Measurements from ENCODE around the gene ABHD16B.
"Not testable (repeated sequence)": the region's sequence is repeated elsewhere in the genome, so short reads cannot be mapped to it uniquely, and the experiment has no call there.

Gene ABHD16B

DNA sequence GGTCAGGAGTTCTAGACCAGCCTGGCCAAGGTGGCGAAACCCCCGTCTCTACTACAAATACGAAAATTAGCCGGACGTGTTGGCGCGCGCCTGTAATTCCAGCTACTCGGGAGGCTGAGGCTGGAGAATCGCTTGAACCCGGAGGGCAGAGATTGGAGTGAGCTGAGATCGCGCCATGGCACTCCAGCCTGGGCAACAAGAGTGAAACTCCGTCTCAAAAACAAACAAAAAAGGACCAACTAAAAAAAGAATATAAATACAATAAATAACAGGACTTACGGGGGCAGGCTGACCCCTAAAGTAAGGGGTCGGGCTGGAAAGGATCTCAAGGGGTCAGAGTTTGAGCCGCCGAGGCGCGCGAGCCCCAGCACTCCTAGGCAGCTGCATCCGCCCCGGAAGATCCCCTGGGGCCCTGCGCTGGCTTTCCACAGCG lies 3.3 kb downstream of the ABHD16B start:
- Histone ChIP-seq H2BK5ac (ENCODE audit: low read length) (no peak overlapping the region), H2AK5ac (ENCODE audit: low read length) (no peak overlapping the region), H2BK120ac (ENCODE audit: low read depth, low read length) (no peak overlapping the region), H3K4me2 (ENCODE audit: low read length) (peak overlapping the region; percentile 19), H4K5ac (ENCODE audit: low read length) (no peak overlapping the region), H3K9ac (ENCODE audit: low read length) (peak overlapping the region; percentile 94), H3K56ac (ENCODE audit: low read length) (peak overlapping the region; percentile 89), H3K4me3 (ENCODE audit: low read length) (peak overlapping the region; percentile 82), H2BK15ac (replicated peaks; ENCODE audit: low read depth) (no peak overlapping the region), H3K27me3 (ENCODE audit: insufficient read depth, low read length, poor library complexity) (no peaks in the 10 kb centered on the region), H3K79me2 (ENCODE audit: control insufficient read depth, insufficient read depth, low read length) (peaks cover 22% of the 10 kb centered on the region), H3K4me1 (ENCODE audit: control insufficient read depth, low read depth, low read length) (no peaks in the 10 kb centered on the region), H4K8ac (ENCODE audit: low read depth, low read length) (peak overlapping the region; percentile 67), H3K79me1 (ENCODE audit: low read length) (peaks cover 14% of the 10 kb centered on the region), H3K27ac (ENCODE audit: low read depth, low read length) (peak overlapping the region; percentile 79), H3K36me3 (ENCODE audit: control insufficient read depth, insufficient read depth, low read length) (peaks cover 5% of the 10 kb centered on the region), H3K4ac (ENCODE audit: low read depth, low read length) (peak overlapping the region; percentile 28), H3K23ac (ENCODE audit: low read length) (no peak overlapping the region), H3K18ac (ENCODE audit: low read length) (peak overlapping the region; percentile 54)
- DNase-seq = no peak
- no CpG with 5 or more reads among the region's 25 CpGs for WGBS (ENCODE audit: extremely low coverage, insufficient coverage, low lambda C conversion rate)

DNA sequence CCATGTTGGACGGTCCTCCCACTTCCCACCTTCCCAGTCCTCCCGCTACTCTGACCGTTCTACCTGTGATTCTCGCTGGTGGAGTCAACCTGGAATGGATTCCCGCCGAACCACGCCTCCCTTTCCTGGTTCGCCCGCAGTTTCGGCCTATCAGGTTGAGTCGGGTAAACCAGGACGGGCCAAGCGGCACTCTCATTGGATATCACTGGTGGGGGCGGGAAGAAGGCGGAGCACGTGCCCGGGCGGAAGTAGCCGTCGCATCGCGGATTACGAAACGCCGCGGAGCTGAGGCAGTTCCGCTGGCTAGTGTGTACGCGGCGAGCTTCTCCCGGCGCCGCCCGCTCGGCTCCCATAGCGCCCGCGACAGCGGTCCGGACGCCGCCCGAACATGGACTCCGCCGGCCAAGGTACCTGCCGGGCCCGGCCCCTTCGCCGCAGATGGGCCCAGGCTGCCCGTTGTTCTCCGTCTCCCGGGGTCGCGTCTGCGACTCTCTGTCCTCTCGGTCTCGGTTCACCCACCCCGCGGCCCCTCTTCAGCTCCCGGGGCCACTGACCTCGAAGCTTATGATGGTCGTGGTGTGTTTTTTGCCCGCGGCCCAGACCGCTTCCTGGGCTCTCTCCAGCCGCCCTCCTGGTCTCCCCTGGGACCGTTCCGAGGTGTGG lies 3.8 kb downstream of the ABHD16B start, which contains the start of gene TPD52L2:
TSS of gene TPD52L2 (plus strand) at position 293 of the 663 bp plus-strand sequence. CDS start at position 389, 96 bp downstream.
- peaks cover 5% of the 10 kb centered on the region for H3K36me3 ChIP-seq (ENCODE audit: control insufficient read depth, insufficient read depth, low read length)
- peak within 1 kb of the TSS; percentile 79 for H3K27ac ChIP-seq (ENCODE audit: low read depth, low read length)
- H3K18ac ChIP-seq (ENCODE audit: low read length) = peak within 1 kb of the TSS; percentile 54
- no CpG with 5 or more reads among the region's 68 CpGs for WGBS (ENCODE audit: extremely low coverage, insufficient coverage, low lambda C conversion rate)
- peaks cover 14% of the 10 kb centered on the region for H3K79me1 ChIP-seq (ENCODE audit: low read length)
- H3K4me1 ChIP-seq (ENCODE audit: control insufficient read depth, low read depth, low read length) = no peaks in the 10 kb centered on the region
- H3K9ac ChIP-seq (ENCODE audit: low read length) = peak within 1 kb of the TSS; percentile 96
- H3K56ac ChIP-seq (ENCODE audit: low read length) = peak within 1 kb of the TSS; percentile 97
- no peak within 1 kb of the TSS for H2BK5ac ChIP-seq (ENCODE audit: low read length)
- peak within 1 kb of the TSS; percentile 45 for H2AK5ac ChIP-seq (ENCODE audit: low read length)
- peak within 1 kb of the TSS; percentile 91 for H3K4me2 ChIP-seq (ENCODE audit: low read length)
- peak; percentile 100 for DNase-seq
- H3K4ac ChIP-seq (ENCODE audit: low read depth, low read length) = peak within 1 kb of the TSS; percentile 72
- peak within 1 kb of the TSS; percentile 96 for H3K4me3 ChIP-seq (ENCODE audit: low read length)
- H2BK120ac ChIP-seq (ENCODE audit: low read depth, low read length) = no peak within 1 kb of the TSS
- peak within 1 kb of the TSS; percentile 94 for H3K23ac ChIP-seq (ENCODE audit: low read length)
- H3K79me2 ChIP-seq (ENCODE audit: control insufficient read depth, insufficient read depth, low read length) = peaks cover 22% of the 10 kb centered on the region
- H4K8ac ChIP-seq (ENCODE audit: low read depth, low read length) = peak within 1 kb of the TSS; percentile 67
- H4K5ac ChIP-seq (ENCODE audit: low read length) = no peak within 1 kb of the TSS
- no peaks in the 10 kb centered on the region for H3K27me3 ChIP-seq (ENCODE audit: insufficient read depth, low read length, poor library complexity)
- H2BK15ac ChIP-seq (replicated peaks; ENCODE audit: low read depth) = no peak within 1 kb of the TSS

DNA sequence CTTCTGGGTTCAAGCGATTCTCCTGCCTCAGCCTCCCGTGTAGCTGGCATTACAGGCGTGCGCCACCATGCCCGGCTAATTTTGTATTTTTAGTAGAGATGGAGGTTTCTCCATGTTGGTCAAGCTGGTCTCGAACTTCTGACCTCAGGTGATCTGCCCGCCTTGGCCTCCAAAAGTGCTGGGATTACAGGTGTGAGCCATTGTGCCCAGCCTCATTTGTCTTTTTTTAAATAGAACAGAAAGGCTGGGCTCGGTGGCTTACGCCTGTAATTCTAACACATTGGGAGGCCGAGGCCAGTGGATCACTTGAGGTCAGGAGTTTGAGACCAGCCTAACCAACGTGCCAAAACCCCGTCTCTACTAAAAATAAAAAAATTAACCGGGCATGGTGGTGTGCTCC lies 5.7 kb downstream of the ABHD16B start:
- H3K18ac ChIP-seq (ENCODE audit: low read length); H3K4me1 ChIP-seq (ENCODE audit: control insufficient read depth, low read depth, low read length); H2BK5ac ChIP-seq (ENCODE audit: low read length); H2BK120ac ChIP-seq (ENCODE audit: low read depth, low read length); H3K23ac ChIP-seq (ENCODE audit: low read length); H3K4me2 ChIP-seq (ENCODE audit: low read length); H3K56ac ChIP-seq (ENCODE audit: low read length); H3K9ac ChIP-seq (ENCODE audit: low read length); H3K36me3 ChIP-seq (ENCODE audit: control insufficient read depth, insufficient read depth, low read length); H3K27me3 ChIP-seq (ENCODE audit: insufficient read depth, low read length, poor library complexity); H3K4ac ChIP-seq (ENCODE audit: low read depth, low read length); DNase-seq; H3K27ac ChIP-seq (ENCODE audit: low read depth, low read length); H4K5ac ChIP-seq (ENCODE audit: low read length); H4K8ac ChIP-seq (ENCODE audit: low read depth, low read length); H2BK15ac ChIP-seq (replicated peaks; ENCODE audit: low read depth); H3K4me3 ChIP-seq (ENCODE audit: low read length); H2AK5ac ChIP-seq (ENCODE audit: low read length): not testable (repeated sequence)
- Histone ChIP-seq H3K79me1 (ENCODE audit: low read length) (peaks cover 14% of the 10 kb centered on the region), H3K79me2 (ENCODE audit: control insufficient read depth, insufficient read depth, low read length) (peaks cover 23% of the 10 kb centered on the region)
- no CpG with 5 or more reads among the region's 13 CpGs for WGBS (ENCODE audit: extremely low coverage, insufficient coverage, low lambda C conversion rate)

- H3K27ac ChIP-seq (ENCODE audit: low read depth, low read length) = no peak overlapping the region
- H3K4me3 ChIP-seq (ENCODE audit: low read length) = no peak overlapping the region
- no peak overlapping the region for H3K56ac ChIP-seq (ENCODE audit: low read length)
- no peak overlapping the region for H4K8ac ChIP-seq (ENCODE audit: low read depth, low read length)
- H4K5ac ChIP-seq (ENCODE audit: low read length) = no peak overlapping the region
- H3K36me3 ChIP-seq (ENCODE audit: control insufficient read depth, insufficient read depth, low read length) = peaks cover 7% of the 10 kb centered on the region
- H2BK15ac ChIP-seq (replicated peaks; ENCODE audit: low read depth) = no peak overlapping the region
- H2BK120ac ChIP-seq (ENCODE audit: low read depth, low read length) = no peak overlapping the region
- WGBS (ENCODE audit: extremely low coverage, insufficient coverage, low lambda C conversion rate) = no CpG with 5 or more reads among the region's 5 CpGs
- H3K4me2 ChIP-seq (ENCODE audit: low read length) = no peak overlapping the region
- no peak for DNase-seq
- no peaks in the 10 kb centered on the region for H3K27me3 ChIP-seq (ENCODE audit: insufficient read depth, low read length, poor library complexity)
- H3K23ac ChIP-seq (ENCODE audit: low read length) = no peak overlapping the region
- no peak overlapping the region for H3K4ac ChIP-seq (ENCODE audit: low read depth, low read length)
- peaks cover 24% of the 10 kb centered on the region for H3K79me2 ChIP-seq (ENCODE audit: control insufficient read depth, insufficient read depth, low read length)
- H3K18ac ChIP-seq (ENCODE audit: low read length) = no peak overlapping the region
- no peaks in the 10 kb centered on the region for H3K4me1 ChIP-seq (ENCODE audit: control insufficient read depth, low read depth, low read length)
- H3K79me1 ChIP-seq (ENCODE audit: low read length) = peaks cover 13% of the 10 kb centered on the region
- H3K9ac ChIP-seq (ENCODE audit: low read length) = no peak overlapping the region
- H2AK5ac ChIP-seq (ENCODE audit: low read length) = no peak overlapping the region
- no peak overlapping the region for H2BK5ac ChIP-seq (ENCODE audit: low read length)
These were observed 7.0 kb downstream of the ABHD16B start for GRCh38 chr20:63868264-63868663.

- H2BK5ac ChIP-seq (ENCODE audit: low read length) = no peak overlapping the region
- H2BK120ac ChIP-seq (ENCODE audit: low read depth, low read length) = no peak overlapping the region
- no peak overlapping the region for H2BK15ac ChIP-seq (replicated peaks; ENCODE audit: low read depth)
- H3K36me3 ChIP-seq (ENCODE audit: control insufficient read depth, insufficient read depth, low read length) = peaks cover 26% of the 10 kb centered on the region
- no peak overlapping the region for H3K56ac ChIP-seq (ENCODE audit: low read length)
- no peak overlapping the region for H3K4me2 ChIP-seq (ENCODE audit: low read length)
- no CpG with 5 or more reads among the region's 14 CpGs for WGBS (ENCODE audit: extremely low coverage, insufficient coverage, low lambda C conversion rate)
- H3K4me1 ChIP-seq (ENCODE audit: control insufficient read depth, low read depth, low read length) = no peaks in the 10 kb centered on the region
- H3K27ac ChIP-seq (ENCODE audit: low read depth, low read length) = no peak overlapping the region
- H3K79me2 ChIP-seq (ENCODE audit: control insufficient read depth, insufficient read depth, low read length) = peaks cover 9% of the 10 kb centered on the region
- peaks cover 23% of the 10 kb centered on the region for H3K79me1 ChIP-seq (ENCODE audit: low read length)
- no peak for DNase-seq
- no peak overlapping the region for H4K5ac ChIP-seq (ENCODE audit: low read length)
- H2AK5ac ChIP-seq (ENCODE audit: low read length) = no peak overlapping the region
- no peak overlapping the region for H4K8ac ChIP-seq (ENCODE audit: low read depth, low read length)
- no peak overlapping the region for H3K23ac ChIP-seq (ENCODE audit: low read length)
- no peak overlapping the region for H3K4me3 ChIP-seq (ENCODE audit: low read length)
- H3K9ac ChIP-seq (ENCODE audit: low read length) = no peak overlapping the region
- no peak overlapping the region for H3K18ac ChIP-seq (ENCODE audit: low read length)
- no peaks in the 10 kb centered on the region for H3K27me3 ChIP-seq (ENCODE audit: insufficient read depth, low read length, poor library complexity)
- H3K4ac ChIP-seq (ENCODE audit: low read depth, low read length) = no peak overlapping the region
These were observed 12.2 kb downstream of the ABHD16B start for GRCh38 chr20:63873477-63873971.

Data from mesendoderm (in vitro differentiated cells).